ENCODE results near the gene SIX1. TPM values are rescaled to one million over a fixed set of nuclear protein-coding genes. Genes with fewer than 3 reads are reported as not detected.
A peak's percentile ranks its signal among the peaks of the same experiment; 100 is the strongest.

SIX1 gene
- total and polyA plus RNA-seq, 2 of the 13 experiments (the other 11 are each of a cell fraction or from before 2014, with no cell fraction given): 1.7 to 6.5 TPM

DNA sequence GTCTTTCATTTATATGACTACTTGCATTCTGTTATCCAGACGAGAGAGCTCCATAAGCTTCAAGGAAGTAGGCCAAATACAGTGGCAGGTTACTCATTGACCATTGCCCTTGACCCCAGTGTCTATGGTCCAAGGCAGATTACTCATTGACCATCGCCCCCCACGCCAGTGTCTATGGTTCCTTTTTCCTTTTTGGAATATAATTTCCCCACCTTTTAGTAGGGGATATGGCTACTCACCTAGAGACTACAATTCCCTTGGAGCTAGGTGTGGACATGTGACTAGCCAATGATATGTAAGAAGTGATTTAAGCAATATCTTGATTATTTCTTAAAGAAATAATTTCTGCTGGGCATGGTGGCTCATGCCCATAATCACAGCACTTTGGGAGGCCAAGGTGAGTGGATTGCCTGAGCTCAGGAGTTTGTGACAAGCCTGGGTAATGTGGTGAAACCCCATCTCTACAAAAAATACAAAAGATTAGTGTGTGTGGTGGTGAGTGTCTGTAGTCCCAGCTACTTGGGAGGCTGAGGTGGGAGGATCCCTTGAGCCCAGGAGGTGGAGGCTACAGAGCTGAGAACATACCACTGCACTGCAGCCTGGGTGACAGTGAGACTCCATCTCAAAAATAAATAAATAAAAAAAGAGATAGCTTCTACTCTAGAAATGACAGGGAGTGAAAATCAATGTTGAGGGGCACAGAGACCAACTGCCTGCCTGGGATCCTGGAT lies 42.3 kb upstream of the SIX1 start (continued):
- TF ChIP-seq ZNF770 (CRISPR knock-in tag; IDR thresholded peaks at IDR 0.05) (peak; percentile 99), ZSCAN25 (CRISPR knock-in tag; IDR thresholded peaks at IDR 0.05) (no peak), NR2F2 (IDR thresholded peaks at IDR 0.05; ENCODE audit: borderline replicate concordance, low read depth) (peak; percentile 79), HNF4G (IDR thresholded peaks at IDR 0.05; ENCODE audit: borderline replicate concordance, low read depth, low read length) (peak; percentile 69), HNF4G (CRISPR knock-in tag; IDR thresholded peaks at IDR 0.05; ENCODE audit: borderline replicate concordance, low read depth) (no peak), SOX6 (IDR thresholded peaks at IDR 0.05) (no peak), SOX6 (CRISPR knock-in tag; IDR thresholded peaks at IDR 0.05) (peak; percentile 60), KDM6A (CRISPR knock-in tag; IDR thresholded peaks at IDR 0.05; ENCODE audit: low read depth) (peak; percentile 81), SAP130 (CRISPR knock-in tag; IDR thresholded peaks at IDR 0.05; ENCODE audit: low read depth) (peak; percentile 64), ZNF296 (CRISPR knock-in tag; conservative IDR thresholded peaks at IDR 0.05) (no peak), ARID3A (IDR thresholded peaks at IDR 0.05; ENCODE audit: low read depth, low read length) (peak; percentile 30; the same call in 1 of the 2 replicates), TARDBP (CRISPR knock-in tag; IDR thresholded peaks at IDR 0.05) (peak; percentile 61; the same call in 1 of the 2 replicates), ZNF501 (CRISPR knock-in tag; IDR thresholded peaks at IDR 0.05) (0 out of 2 replicates have a peak, but pooled peaks have one; percentile 37), MAF1 (CRISPR knock-in tag; IDR thresholded peaks at IDR 0.05; ENCODE audit: borderline replicate concordance) (no peak), FOXJ3 (CRISPR knock-in tag; IDR thresholded peaks at IDR 0.05; ENCODE audit: borderline replicate concordance) (no peak), U2AF2 (IDR thresholded peaks at IDR 0.05; ENCODE audit: low read depth, low read length) (no peak), ERF (CRISPR knock-in tag; IDR thresholded peaks at IDR 0.05) (0 out of 2 replicates have a peak, but pooled peaks have one; percentile 41), ZNF430 (CRISPR knock-in tag; IDR thresholded peaks at IDR 0.05) (no peak)
- TF ChIP-seq, protein P1, sequence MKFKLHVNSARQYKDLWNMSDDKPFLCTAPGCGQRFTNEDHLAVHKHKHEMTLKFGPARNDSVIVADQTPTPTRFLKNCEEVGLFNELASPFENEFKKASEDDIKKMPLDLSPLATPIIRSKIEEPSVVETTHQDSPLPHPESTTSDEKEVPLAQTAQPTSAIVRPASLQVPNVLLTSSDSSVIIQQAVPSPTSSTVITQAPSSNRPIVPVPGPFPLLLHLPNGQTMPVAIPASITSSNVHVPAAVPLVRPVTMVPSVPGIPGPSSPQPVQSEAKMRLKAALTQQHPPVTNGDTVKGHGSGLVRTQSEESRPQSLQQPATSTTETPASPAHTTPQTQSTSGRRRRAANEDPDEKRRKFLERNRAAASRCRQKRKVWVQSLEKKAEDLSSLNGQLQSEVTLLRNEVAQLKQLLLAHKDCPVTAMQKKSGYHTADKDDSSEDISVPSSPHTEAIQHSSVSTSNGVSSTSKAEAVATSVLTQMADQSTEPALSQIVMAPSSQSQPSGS (CRISPR knock-in tag; IDR thresholded peaks at IDR 0.05): peak; percentile 37
- TF ChIP-seq, protein P2, sequence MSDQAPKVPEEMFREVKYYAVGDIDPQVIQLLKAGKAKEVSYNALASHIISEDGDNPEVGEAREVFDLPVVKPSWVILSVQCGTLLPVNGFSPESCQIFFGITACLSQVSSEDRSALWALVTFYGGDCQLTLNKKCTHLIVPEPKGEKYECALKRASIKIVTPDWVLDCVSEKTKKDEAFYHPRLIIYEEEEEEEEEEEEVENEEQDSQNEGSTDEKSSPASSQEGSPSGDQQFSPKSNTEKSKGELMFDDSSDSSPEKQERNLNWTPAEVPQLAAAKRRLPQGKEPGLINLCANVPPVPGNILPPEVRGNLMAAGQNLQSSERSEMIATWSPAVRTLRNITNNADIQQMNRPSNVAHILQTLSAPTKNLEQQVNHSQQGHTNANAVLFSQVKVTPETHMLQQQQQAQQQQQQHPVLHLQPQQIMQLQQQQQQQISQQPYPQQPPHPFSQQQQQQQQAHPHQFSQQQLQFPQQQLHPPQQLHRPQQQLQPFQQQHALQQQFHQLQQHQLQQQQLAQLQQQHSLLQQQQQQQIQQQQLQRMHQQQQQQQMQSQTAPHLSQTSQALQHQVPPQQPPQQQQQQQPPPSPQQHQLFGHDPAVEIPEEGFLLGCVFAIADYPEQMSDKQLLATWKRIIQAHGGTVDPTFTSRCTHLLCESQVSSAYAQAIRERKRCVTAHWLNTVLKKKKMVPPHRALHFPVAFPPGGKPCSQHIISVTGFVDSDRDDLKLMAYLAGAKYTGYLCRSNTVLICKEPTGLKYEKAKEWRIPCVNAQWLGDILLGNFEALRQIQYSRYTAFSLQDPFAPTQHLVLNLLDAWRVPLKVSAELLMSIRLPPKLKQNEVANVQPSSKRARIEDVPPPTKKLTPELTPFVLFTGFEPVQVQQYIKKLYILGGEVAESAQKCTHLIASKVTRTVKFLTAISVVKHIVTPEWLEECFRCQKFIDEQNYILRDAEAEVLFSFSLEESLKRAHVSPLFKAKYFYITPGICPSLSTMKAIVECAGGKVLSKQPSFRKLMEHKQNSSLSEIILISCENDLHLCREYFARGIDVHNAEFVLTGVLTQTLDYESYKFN (CRISPR knock-in tag; conservative IDR thresholded peaks at IDR 0.05): peak; percentile 93
- TF ChIP-seq, protein P3, sequence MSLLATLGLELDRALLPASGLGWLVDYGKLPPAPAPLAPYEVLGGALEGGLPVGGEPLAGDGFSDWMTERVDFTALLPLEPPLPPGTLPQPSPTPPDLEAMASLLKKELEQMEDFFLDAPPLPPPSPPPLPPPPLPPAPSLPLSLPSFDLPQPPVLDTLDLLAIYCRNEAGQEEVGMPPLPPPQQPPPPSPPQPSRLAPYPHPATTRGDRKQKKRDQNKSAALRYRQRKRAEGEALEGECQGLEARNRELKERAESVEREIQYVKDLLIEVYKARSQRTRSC (CRISPR knock-in tag; IDR thresholded peaks at IDR 0.05; ENCODE audit: low read depth): no peak
